Measurements from ENCODE around the gene BAK1.

- TF ChIP-seq CTCF (IDR thresholded peaks at IDR 0.05) (no peak), POLR2A (IDR thresholded peaks at IDR 0.05) (no peak)
Observed at GRCh38 chr6:33600761-33601160, 20.7 kb upstream of the BAK1 start.

Data from lower leg skin (tissue), 3 donors.